ENCODE measurements around the gene GPR152. TPM values are rescaled to one million over a fixed set of nuclear protein-coding genes. Genes with fewer than 3 reads are reported as not detected.
A peak's percentile ranks its signal among the peaks of the same experiment; 100 is the strongest.

Gene GPR152
- total RNA-seq, 2 donors from 2014 or later: not detected

DNA sequence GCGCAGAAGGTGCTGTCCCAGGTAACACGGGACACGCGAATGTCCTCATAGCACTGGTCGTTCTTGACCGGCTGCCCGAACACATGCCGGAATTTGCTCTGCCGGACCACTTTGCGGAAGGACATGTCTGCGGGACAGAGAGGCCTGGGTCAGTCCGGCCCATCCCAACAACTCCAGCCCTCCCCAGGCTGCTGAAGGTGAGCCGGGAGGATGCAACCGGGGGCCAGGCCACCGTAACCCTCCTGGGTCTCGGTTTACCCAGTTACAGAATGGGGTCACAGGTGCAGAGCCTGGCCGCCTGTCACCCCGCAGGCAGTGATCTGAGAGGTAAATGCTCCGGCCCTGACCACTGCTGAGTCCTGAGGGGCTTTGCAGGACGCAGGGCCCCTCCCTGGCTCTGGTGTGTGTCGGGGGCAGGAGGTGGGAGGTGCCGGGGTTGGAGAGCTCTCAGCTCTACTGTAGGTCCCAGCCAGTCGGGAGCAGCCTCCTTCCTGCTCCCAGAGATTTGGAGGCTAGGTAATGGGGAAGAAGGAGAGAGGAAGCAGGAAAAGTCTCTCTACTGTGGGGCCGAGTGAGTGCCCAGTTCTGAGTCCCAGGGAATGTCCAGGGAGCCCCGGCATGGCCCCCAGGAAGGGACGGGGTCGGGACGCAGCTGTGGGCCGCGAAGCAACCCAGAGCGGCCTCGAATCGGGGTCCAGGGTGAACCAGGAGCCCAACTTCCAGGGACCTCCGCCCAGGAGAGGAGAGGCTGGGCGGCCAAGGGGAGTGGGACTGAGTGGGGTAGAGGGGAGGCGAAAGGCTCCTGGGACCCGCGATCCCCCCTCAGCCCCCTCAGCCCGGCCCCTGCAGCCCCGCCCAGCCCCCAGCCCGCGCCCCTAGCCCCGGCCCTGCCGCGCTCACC, 9.8 kb downstream of the GPR152 start:
- peak overlapping the region; percentile 86 to 97 for H3K27ac ChIP-seq
- peaks cover 12 to 34% of the 10 kb centered on the region in 2 donors for H3K4me1 ChIP-seq (ENCODE audit: control insufficient read depth in 1 of 2, low read depth in 2 of 2)
- no peaks in the 10 kb centered on the region for H3K9me3 ChIP-seq

DNA sequence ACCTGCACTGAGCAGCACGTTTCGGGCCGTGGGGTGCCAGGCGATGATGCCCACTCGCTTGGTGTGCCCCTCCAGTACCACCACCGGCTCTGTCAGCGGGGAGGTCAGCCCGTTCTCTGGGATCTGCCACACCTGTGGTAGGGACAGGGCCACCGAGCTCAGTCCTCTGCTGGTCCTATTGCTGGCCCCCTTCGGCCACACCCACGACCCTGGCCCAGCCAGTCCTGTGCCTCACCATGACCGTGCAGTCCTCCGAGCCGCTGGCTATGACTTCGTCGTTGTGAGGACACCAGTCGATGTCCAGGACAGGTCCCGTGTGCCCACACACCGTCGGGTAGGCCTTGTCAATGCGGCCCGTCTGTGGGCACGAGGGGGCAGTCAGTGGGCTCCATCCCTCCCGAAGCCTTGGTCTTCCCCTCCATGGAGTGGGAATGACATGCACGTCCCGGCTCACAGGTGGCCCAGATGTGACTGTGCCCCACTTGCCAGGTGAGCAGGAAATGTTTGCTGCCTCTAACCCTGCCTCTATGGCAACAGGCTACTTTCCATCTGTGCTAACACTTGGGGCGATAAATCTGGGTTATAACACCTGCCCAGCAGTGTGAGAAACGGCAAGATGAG, 10.7 kb downstream of the GPR152 start:
- DNase-seq (ENCODE audit: low spot score): no peak
- Histone ChIP-seq H3K36me3 (peaks cover 5% of the 10 kb centered on the region), H3K27me3 (replicated peaks; ENCODE audit: insufficient read depth) (no peaks in the 10 kb centered on the region), H3K4me3 (no peak overlapping the region), H3K9me3 (no peaks in the 10 kb centered on the region), H3K4me1 (ENCODE audit: control insufficient read depth in 1 of 2, low read depth in 2 of 2) (peaks cover 12 to 34% of the 10 kb centered on the region in 2 donors), H3K27ac (no peak overlapping the region)
- ATAC-seq (ENCODE audit: insufficient number of reproducible peaks, low FRiP score, low read depth): no peak
- TF ChIP-seq CTCF (IDR thresholded peaks at IDR 0.05): no peak

More for the DNA sequence above, 9.8 kb downstream of the GPR152 start:
- DNase-seq (ENCODE audit: low spot score) (no peak), ATAC-seq (ENCODE audit: insufficient number of reproducible peaks, low FRiP score, low read depth) (no peak)
- Histone ChIP-seq H3K27me3 (replicated peaks; ENCODE audit: insufficient read depth) (no peaks in the 10 kb centered on the region), H3K36me3 (peaks cover 5% of the 10 kb centered on the region), H3K4me3 (peak overlapping the region; percentile 98)
- no peak for TF ChIP-seq CTCF (IDR thresholded peaks at IDR 0.05)

DNA sequence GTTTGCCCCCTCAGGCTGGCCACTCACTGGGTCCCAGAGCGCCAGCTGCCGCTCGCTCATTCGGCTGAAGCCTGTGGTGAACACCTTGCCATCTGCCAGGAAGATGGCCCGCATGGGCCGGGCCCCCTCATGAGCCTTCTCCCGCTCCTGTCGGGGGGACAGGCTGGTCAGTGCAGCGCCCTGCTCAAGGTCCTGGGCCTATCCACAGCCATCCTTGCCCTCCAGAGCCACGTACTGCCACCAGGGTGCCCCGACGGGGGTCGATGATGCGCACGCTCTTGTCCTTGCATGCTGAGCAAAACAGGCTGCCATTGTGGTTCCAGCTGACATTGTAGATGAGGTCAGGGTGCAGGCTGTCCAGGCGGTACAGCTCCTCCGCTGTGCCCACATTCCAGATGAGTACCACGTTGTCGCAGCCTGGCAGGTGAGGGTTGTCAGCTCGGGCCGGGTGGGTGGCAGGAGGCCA, 11.4 kb downstream of the GPR152 start:
- no peaks in the 10 kb centered on the region for H3K9me3 ChIP-seq
- DNase-seq (ENCODE audit: low spot score) (no peak), ATAC-seq (ENCODE audit: insufficient number of reproducible peaks, low FRiP score, low read depth) (no peak)
- H3K4me3 ChIP-seq: no peak overlapping the region
- H3K27me3 ChIP-seq (replicated peaks; ENCODE audit: insufficient read depth): no peaks in the 10 kb centered on the region
- H3K27ac ChIP-seq: no peak overlapping the region
- no peak for TF ChIP-seq CTCF (IDR thresholded peaks at IDR 0.05)
- H3K36me3 ChIP-seq: peaks cover 5% of the 10 kb centered on the region
- H3K4me1 ChIP-seq (ENCODE audit: control insufficient read depth in 1 of 2, low read depth in 2 of 2): peaks cover 12 to 40% of the 10 kb centered on the region in 2 donors

GRCh38 chr11:67440229-67441097, 12.1 kb downstream of the GPR152 start:
- Histone ChIP-seq H3K4me1 (ENCODE audit: control insufficient read depth in 1 of 2, low read depth in 2 of 2) (peaks cover 12 to 45% of the 10 kb centered on the region in 2 donors), H3K27ac (no peak overlapping the region), H3K27me3 (replicated peaks; ENCODE audit: insufficient read depth) (no peaks in the 10 kb centered on the region), H3K36me3 (peaks cover 5% of the 10 kb centered on the region), H3K4me3 (no peak overlapping the region), H3K9me3 (no peaks in the 10 kb centered on the region)
- no peak for TF ChIP-seq CTCF (IDR thresholded peaks at IDR 0.05)
- no peak for ATAC-seq (ENCODE audit: insufficient number of reproducible peaks, low FRiP score, low read depth)
- DNase-seq (ENCODE audit: low spot score): no peak

Measured in thoracic aorta (tissue), 2 donors.